ENCODE data around the gene FOXP4. TPM values are rescaled to one million over a fixed set of nuclear protein-coding genes. Genes with fewer than 3 reads are reported as not detected.

Gene FOXP4
- total RNA-seq, 2 experiments from 2014 or later = 6.3 to 26.3 TPM

GRCh38 chr6:41566961-41567360 lies 20.8 kb downstream of the FOXP4 start:
- Histone ChIP-seq H3K9me2 (ENCODE audit: insufficient read depth, low read length) (no peaks in the 10 kb centered on the region), H3K4me2 (ENCODE audit: low read length) (no peak overlapping the region), H3K9me3 (ENCODE audit: low read length) (no peaks in the 10 kb centered on the region), H3K36me3 (ENCODE audit: insufficient read depth, low read length) (peaks cover 32% of the 10 kb centered on the region), H3K4me1 (ENCODE audit: insufficient read depth, low read length, poor library complexity, severe bottlenecking) (peaks cover 11% of the 10 kb centered on the region), H4K20me1 (ENCODE audit: insufficient read depth, low read length) (no peaks in the 10 kb centered on the region; the same call in 1 of the 2 replicates), H2AFZ (ENCODE audit: low read length) (no peak overlapping the region), H3K79me2 (ENCODE audit: insufficient read depth, low read depth, low read length) (no peaks in the 10 kb centered on the region), H3K4me3 (ENCODE audit: low read depth, low read length, poor library complexity, severe bottlenecking) (no peak overlapping the region), H3K27ac (ENCODE audit: low read depth, low read length, poor library complexity, severe bottlenecking) (no peak overlapping the region)
- no TSS peak for BruUV-seq (replicated peaks)
- TF ChIP-seq CTCF (conservative IDR thresholded peaks at IDR 0.05; ENCODE audit: low read length) (no peak), EZH2phosphoT487 (IDR thresholded peaks at IDR 0.05; ENCODE audit: borderline replicate concordance, low read depth, low read length) (no peak)
- DNase-seq (ENCODE audit: low spot score) = no peak
- ChIA-PET POLR2A (no interaction called here), CTCF (ENCODE audit: unreplicated experiment) (no interaction called here)
- intact Hi-C loops (cut with micrococcal nuclease; ENCODE audit: unreplicated experiment) = no loop called here

GRCh38 chr6:41567684-41568083 lies 21.5 kb downstream of the FOXP4 start:
- Histone ChIP-seq H4K20me1 (ENCODE audit: insufficient read depth, low read length) (no peaks in the 10 kb centered on the region; the same call in 1 of the 2 replicates), H3K4me3 (ENCODE audit: low read depth, low read length, poor library complexity, severe bottlenecking) (no peak overlapping the region), H3K4me1 (ENCODE audit: insufficient read depth, low read length, poor library complexity, severe bottlenecking) (peaks cover 3% of the 10 kb centered on the region), H3K79me2 (ENCODE audit: insufficient read depth, low read depth, low read length) (no peaks in the 10 kb centered on the region), H3K9me2 (ENCODE audit: insufficient read depth, low read length) (no peaks in the 10 kb centered on the region), H3K4me2 (ENCODE audit: low read length) (no peak overlapping the region), H3K36me3 (ENCODE audit: insufficient read depth, low read length) (peaks cover 32% of the 10 kb centered on the region), H2AFZ (ENCODE audit: low read length) (no peak overlapping the region), H3K9me3 (ENCODE audit: low read length) (no peaks in the 10 kb centered on the region), H3K27ac (ENCODE audit: low read depth, low read length, poor library complexity, severe bottlenecking) (no peak overlapping the region)
- ChIA-PET CTCF (ENCODE audit: unreplicated experiment) (no interaction called here), POLR2A (no interaction called here)
- intact Hi-C loops (cut with micrococcal nuclease; ENCODE audit: unreplicated experiment) = no loop called here
- no TSS peak for BruUV-seq (replicated peaks)
- TF ChIP-seq EZH2phosphoT487 (IDR thresholded peaks at IDR 0.05; ENCODE audit: borderline replicate concordance, low read depth, low read length) (no peak), CTCF (conservative IDR thresholded peaks at IDR 0.05; ENCODE audit: low read length) (no peak)
- DNase-seq (ENCODE audit: low spot score) = no peak

- CTCF ChIA-PET (ENCODE audit: unreplicated experiment) = no interaction called here
- H3K4me3 ChIP-seq (ENCODE audit: low read depth, low read length, poor library complexity, severe bottlenecking) = no peak overlapping the region
- no peaks in the 10 kb centered on the region for H3K79me2 ChIP-seq (ENCODE audit: insufficient read depth, low read depth, low read length)
- DNase-seq (ENCODE audit: low spot score) = no peak
- no peak overlapping the region for H2AFZ ChIP-seq (ENCODE audit: low read length)
- BruUV-seq (replicated peaks) = no TSS peak
- H3K4me2 ChIP-seq (ENCODE audit: low read length) = no peak overlapping the region
- peaks cover 32% of the 10 kb centered on the region for H3K36me3 ChIP-seq (ENCODE audit: insufficient read depth, low read length)
- no peak overlapping the region for H3K27ac ChIP-seq (ENCODE audit: low read depth, low read length, poor library complexity, severe bottlenecking)
- TF ChIP-seq CTCF (conservative IDR thresholded peaks at IDR 0.05; ENCODE audit: low read length) = no peak
- no peak for TF ChIP-seq EZH2phosphoT487 (IDR thresholded peaks at IDR 0.05; ENCODE audit: borderline replicate concordance, low read depth, low read length)
- intact Hi-C loops (cut with micrococcal nuclease; ENCODE audit: unreplicated experiment) = no loop called here
- H3K9me3 ChIP-seq (ENCODE audit: low read length) = no peaks in the 10 kb centered on the region
- H4K20me1 ChIP-seq (ENCODE audit: insufficient read depth, low read length) = no peaks in the 10 kb centered on the region; the same call in 1 of the 2 replicates
- no peaks in the 10 kb centered on the region for H3K9me2 ChIP-seq (ENCODE audit: insufficient read depth, low read length)
- POLR2A ChIA-PET = no interaction called here
- no peaks in the 10 kb centered on the region for H3K4me1 ChIP-seq (ENCODE audit: insufficient read depth, low read length, poor library complexity, severe bottlenecking)
Observed at GRCh38 chr6:41568202-41568584, 22.0 kb downstream of the FOXP4 start.

All from OCI-LY7 (cell line).